Stimulated activated CD8-positive, alpha-beta memory T cell treated with anti-CD3 and anti-CD28 coated beads, Interleukin-12 subunit alpha, Interleukin-12 subunit beta, amount 100 ng/mL, for 24 hours (primary cell): ENCODE measurements around the gene PRR5L.
"Not testable (repeated sequence)": the region's sequence is repeated elsewhere in the genome, so short reads cannot be mapped to it uniquely, and the experiment has no call there.

Experiments used
- DNase-seq: peaks from one replicate; pipeline ENCODE4 v3.0.0-alpha.2; 2020; ENCODE audit errors: extremely low read depth

The PRR5L gene

DNA sequence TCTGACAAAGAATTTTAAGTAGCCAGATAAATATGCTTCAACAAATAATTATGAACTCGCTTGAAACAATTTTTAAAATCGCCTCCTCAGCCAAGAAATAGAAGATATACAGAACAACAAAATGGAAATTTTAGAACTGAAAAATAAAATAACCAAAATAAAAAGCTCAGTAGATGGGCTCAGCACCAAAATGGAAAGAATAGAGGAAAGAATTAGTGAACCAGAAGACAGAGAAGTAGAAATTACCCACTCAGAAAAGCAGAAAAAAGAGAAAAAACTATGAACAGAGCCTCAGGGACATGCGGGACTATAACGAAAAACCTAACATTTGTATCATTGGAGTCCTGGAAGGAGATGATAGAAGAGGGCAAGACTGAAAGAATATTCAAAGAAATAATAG is 14.2 kb upstream of the PRR5L start:
- DNase-seq, result no peak

DNA sequence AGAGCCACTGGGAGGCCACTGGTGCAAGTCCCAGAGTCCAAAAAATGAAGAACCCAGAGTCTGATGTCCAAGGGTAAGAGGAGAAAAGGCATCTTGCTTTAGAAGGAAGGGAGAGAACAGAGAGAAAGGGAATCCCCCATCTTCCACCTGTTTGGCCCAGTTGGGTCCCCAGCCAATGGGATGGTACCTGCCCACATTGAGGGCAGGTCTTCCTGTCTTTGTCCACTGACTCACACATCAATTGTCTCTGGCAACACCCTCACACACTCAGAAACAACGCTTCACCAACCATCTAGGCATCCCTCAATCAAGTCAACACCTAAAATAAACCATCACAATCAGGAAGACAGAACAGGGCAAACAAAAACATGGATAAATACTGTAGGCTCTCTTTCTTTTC is 13.2 kb upstream of the PRR5L start:
- DNase-seq, result no peak

DNA sequence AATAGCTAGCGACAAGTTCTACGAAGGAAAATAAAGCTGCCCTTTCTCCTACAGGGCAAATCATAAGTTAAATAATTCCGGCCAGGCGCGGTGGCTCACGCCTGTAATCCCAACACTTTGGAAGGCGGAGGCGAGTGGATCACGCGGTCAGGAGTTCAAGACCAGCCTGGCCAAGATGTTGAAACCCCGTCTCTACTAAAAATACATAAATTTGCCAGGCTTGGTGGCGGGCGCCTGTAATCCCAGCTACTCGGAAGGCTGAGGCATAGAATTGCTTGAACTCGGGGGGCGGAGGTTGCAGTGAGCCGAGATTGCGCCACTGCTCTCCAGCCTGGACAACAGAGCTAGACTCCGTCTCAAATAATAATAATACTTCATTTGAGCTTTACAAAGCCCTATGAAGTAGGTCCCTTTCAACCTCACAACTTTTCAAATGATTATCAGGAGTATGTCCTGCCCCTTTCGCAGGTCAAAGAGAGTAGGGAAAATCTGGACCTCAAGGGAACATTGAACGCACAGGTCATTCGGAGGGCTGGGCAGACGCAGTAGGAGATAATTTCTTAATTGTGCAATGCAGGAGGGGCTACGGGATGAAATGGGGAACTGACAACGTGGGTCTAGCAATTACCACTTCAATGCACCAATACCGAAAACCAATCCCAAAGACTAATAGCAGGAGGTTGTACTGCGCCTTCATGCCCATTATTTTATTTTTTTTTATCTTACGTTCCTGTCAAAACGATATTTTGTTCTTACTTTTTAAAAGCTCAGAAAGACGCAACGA is 7.5 kb upstream of the PRR5L start:
- no peak for DNase-seq

DNA sequence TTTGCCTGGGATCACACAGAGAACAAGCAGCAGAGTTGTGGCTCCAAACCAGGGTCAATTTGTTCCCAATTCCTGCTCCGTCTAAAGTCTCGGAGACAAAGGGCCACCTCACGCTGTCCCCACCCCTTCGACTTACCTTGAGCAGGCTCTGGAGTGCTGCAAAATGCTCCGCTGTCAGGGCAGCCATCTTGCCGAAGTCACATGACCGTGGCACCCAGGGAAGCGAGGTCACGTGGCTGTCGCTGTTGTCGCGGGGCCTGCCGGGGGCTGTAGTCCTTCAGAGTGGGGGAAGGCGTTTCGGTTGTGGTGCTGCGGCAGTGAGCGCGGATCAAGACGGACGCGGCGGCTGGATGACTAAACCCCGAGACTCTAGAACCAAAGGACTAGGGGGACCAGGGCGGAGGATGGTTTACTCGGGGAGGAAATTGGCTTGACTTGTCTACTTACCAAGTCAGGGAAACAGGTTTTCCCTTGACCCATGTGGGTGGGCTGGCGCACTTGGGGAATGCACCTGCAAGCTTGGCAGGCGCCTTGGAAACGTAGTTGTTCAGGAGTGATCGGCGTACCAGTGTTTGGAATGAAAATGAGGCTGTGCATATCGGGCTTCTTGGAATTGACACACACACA is 6.7 kb upstream of the PRR5L start, which contains the start of gene COMMD9:
Gene COMMD9, minus strand, starts transcription at position 199 of the 627 bp plus-strand sequence. Its CDS starts 12 bp downstream, at position 187.
- DNase-seq, result peak; percentile 86

DNA sequence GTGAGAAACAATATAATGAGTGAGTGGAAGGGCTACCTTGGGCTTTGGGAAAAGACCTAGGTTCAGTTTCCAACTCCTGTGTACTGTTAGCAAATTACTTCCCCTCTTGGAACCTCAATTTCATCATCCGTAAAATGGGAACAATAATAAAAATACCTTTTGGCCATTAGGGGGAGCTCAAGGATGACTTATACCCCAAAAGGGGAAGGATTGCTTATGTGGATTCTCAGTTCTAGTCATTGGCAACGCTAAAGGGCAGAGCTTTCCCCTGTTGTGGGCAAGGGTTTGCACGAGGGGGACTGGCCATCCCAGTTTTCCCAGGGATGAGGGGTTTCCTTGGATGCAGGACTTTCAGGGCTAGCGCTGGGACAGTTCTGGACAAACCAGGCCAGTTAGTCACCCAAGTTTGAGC is 3.8 kb upstream of the PRR5L start:
- DNase-seq, result no peak

DNA sequence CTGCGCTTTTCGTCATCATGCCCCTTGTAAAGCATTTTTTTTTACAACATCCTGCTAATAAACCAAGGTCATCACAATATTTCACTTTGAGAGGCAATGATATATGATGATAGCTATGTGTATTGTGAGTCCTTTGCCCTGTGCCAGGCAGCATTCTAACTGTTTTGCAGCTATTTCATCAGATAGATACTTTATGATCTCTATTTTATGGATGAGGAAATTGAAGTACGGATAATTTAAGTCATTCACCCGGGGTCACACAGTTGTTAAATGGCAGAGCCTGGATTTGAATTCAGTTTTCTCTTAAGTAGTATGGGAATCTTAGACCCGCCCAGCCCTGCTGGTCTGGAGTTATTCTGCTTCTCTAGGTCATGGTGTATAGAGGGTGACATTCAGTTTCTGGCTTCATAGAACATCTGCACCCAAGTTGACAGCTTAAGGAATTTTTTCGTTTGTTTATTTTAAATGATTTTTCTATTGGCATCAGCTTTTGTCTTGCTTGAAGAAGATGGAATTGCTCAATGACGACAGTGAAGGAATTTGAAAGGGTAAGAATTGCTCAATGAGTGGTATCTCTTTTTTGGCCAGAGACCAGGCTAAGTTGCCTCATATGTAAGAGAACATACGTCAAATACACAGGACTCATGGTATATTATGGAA is 926 bp downstream of the PRR5L start:
- no peak for DNase-seq

GRCh38 chr11:36300650-36301049 is 4.6 kb downstream of the PRR5L start:
- DNase-seq, result no peak

DNA sequence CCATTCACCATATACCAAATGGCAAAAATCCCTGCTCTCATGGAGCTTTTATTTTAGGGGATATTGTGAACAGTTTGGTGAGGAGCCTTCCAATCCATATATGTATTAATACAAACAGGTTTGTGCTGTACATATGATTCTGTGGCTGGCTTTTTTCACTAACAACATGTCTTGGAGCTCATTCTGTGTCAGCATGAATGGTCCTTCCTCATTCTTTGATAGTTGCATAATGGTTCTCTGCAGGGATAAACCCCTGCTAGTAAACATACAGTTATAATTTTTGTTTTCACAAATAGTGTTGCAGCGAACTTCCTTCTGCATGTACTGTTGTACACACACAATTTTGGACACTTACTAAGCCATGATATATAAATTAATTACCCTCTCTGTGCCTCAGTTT is 8.3 kb downstream of the PRR5L start:
- DNase-seq, result no peak

DNA sequence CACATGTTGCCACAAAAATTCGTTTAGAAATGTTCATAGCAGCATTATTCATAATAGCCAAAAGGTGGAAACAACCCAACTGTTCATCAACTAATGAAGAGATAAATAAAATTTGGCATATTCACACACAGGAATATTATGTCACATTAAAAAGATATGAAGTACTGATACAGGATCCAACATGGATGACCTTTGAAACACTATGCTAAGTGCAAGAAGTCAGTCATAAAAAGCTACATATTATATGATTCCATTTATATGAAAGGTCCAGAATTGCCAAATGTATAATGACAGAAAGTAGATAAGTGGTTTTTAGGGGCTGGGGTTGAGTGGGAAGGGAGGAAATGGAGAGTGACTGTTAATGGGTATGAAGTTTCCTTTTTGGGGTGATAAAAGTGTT is 9.0 kb downstream of the PRR5L start:
- no peak for DNase-seq

GRCh38 chr11:36306888-36307287 is 10.8 kb downstream of the PRR5L start:
- DNase-seq, result no peak

DNA sequence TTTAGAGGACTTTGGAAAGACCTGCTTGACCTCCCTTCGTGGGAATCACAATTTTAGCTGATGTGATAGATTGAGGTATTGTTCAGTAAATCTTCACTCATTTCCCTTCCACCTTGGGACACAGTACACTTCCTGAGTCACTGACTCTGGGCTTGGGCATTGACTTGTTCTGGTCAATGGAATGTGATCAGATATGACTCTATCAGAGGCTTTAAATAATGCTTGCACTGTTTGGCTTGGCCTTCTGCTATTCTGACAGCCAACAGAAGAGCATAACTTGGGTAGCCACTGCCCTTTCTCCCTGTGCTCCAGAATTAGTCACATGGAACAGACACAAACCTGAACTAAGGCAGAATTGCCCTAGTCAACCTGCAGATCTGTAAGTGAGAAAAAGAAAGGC is 12.5 kb downstream of the PRR5L start:
- DNase-seq, result no peak

- DNase-seq, result no peak
Observed at GRCh38 chr11:36309779-36310178, 13.7 kb downstream of the PRR5L start.

DNA sequence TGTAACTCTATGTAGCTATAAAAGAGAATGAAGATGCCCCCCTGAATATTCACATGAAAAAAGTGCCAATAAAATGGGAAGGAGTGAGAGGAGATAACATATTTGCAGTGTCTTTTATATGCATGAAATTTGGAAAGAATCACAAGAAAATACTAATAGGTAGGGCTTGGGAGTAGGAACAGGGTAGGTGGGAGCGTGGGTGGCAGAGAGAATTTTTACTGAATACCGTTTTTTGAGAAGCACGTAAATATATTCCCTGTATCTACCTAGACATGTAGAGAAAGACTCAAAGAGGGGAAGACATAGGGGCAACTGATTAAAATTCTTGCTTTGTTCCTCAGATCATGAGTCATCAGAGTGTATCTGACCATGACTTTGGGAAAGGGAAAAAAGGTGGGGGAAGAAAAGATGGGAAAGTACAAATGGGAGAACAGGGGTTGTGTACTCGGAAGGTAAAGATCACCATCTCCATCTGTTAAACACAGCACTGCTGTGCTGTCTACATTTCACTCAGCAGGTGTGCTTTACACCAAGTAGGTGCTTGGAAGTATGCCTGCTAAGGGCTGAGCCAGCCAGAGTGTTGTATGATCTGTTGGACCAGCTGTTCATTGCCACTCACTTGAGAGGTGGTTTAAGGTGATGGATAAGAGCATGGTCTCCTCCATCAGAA is 16.0 kb downstream of the PRR5L start:
- no peak for DNase-seq

DNA sequence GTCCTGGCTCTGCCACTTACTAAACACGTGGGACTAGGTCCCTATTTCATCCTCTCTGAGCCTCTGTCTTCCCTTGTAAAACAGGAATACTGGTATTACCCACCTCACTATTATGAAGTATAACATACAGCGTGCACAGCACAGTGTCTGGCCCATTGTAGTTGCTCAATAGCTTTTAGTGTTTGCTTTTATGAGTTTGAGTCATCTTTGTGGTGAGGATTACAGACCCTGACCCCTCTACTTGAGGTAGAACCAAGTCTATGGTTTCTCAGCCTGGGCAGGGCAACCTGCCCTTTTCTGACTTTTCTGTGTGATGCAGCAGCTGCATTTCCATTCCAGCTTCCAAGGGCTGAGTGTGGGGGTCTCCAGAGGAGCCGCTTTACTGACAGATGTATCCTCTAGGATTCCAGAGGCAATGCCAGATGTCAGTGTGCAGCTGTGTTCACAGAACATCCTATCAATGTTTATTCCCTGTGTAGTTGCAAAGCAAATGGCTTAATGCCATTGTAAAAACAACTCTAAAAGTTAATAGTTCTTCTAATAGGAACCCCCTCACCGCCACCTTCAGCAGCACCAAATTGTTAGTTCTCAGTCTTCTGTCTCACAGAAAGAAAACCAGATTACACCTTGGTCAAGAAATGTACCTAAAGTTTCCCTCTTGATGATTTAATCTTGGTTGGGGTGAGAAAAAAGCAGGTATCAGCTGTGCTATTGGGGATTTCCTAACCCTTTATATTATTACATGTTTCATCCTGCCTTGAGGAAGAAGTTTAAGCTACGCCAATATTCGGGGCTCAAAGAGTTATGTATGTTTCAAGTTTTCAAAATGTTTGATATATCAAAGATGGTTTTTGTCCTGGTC is 16.8 kb downstream of the PRR5L start:
- DNase-seq, result no peak

- no peak for DNase-seq
Observed at GRCh38 chr11:36313750-36314433, 17.8 kb downstream of the PRR5L start.

DNA sequence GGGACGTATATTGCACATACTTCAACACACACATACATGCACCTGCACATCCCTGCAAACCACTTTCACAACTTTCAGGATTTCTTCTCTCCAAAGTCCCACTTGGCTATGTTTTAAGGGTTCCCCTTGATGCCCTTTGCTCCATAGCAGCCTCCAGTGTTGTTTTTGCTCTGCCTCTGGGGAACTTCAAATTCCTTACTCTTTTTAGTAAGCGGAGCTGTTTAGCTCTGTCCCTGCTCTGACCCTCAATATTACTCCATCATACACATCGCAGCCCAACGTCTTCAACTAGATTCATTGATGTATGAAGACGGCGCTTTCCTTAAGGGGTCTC is 18.3 kb downstream of the PRR5L start:
- DNase-seq, result no peak

- DNase-seq, result no peak
Observed at GRCh38 chr11:36316049-36316448, 20.0 kb downstream of the PRR5L start.

DNA sequence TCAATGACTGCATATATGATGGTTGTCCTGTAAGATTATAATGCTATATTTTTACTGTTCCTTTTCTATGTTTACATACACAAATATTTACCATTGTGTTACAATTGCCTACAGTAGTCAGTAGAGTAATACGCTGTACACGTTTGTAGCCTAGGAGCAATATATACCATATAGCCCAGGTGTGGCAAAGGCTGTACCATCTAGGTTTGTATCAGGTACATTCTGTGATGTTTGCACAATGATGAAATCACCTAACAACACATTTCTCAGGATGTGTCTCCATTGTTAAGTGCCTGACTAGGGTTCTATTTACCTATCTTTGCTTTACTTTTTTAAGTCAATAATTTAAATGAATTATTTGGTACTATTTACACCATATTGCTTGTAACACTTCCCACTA is 21.9 kb downstream of the PRR5L start:
- DNase-seq, result no peak

GRCh38 chr11:36324956-36325355 is 28.9 kb downstream of the PRR5L start:
- not testable (repeated sequence) for DNase-seq

DNA sequence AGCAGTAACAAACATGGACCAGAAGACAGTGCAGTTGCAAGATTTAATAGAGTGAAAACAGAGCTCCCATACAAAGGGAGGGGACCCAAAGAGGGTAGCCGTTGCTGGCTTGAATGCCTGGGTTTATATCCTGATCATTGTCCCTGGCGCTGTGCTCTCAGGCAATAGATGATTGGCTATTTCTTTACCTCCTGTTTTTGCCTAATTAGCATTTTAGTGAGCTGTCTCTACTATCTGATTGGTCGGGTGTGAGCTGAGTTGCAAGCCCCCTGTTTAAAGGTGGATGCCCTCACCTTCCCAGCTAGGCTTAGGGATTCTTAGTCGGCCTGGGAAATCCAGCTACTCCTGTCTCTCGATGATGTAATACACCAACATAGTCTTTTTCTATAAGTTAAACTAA is 29.3 kb downstream of the PRR5L start:
- DNase-seq, result not testable (repeated sequence)
